Vagina (tissue), 2 donors: ENCODE measurements around the gene EXD3. TPM values are rescaled to one million over a fixed set of nuclear protein-coding genes. Genes with fewer than 3 reads are reported as not detected.

Experiments
- DNase-seq, 2 donors: peaks; one replicate each; pipeline ENCODE4 v3.0.0-alpha.2; 2017; ENCODE audit errors: extremely low spot score in 2 of 2
- H3K27ac ChIP-seq: fragments of 200-600 bp; sonication (generic); one replicate; pipeline ENCODE4 v1.5.1; 2019
- H3K27me3 ChIP-seq: fragments of 200-600 bp; sonication (generic); one replicate; pipeline ENCODE4 v1.5.1; 2019
- H3K36me3 ChIP-seq, 2 donors: fragments of 200-600 bp; sonication (generic); one replicate each; pipeline ENCODE4 v1.5.1; 2017 to 2019
- H3K4me1 ChIP-seq: fragments of 200-600 bp; sonication (generic); one replicate; pipeline ENCODE4 v1.5.1; 2019
- H3K4me3 ChIP-seq, 2 donors: fragments of 200-600 bp; sonication (generic); 1 replicate in 1 of 2; 2 replicates in 1 of 2; pipeline ENCODE4 v1.5.1; 2016 to 2019
- H3K9me3 ChIP-seq: fragments of 200-600 bp; sonication (generic); one replicate; pipeline ENCODE4 v1.5.1; 2019
- POLR2A ChIP-seq, 2 donors: fragments of 450-650 bp; IDR thresholded peaks; one replicate each; pipeline ENCODE4 v1.6.1; 2017; ENCODE audit warnings: antibody characterized with exemption in 2 of 2, mild to moderate bottlenecking in 2 of 2, moderate library complexity in 2 of 2
- POLR2AphosphoS5 ChIP-seq, 2 donors: sonication (generic); formaldehyde crosslinking; IDR thresholded peaks; one replicate each; pipeline ENCODE4 v1.9.0; 2017; ENCODE audit warnings: antibody characterized with exemption in 2 of 2, mild to moderate bottlenecking in 2 of 2, low read depth in 1 of 2; ENCODE audit not compliant: insufficient read depth in 1 of 2
- intact Hi-C: fragments of 100-400 bp; cut with DNase I; formaldehyde crosslinking; loops from one replicate; pipeline ENCODE4 v1.15.1; 2023
- total RNA-seq: library from RNA; depleted of rRNA; stranded (reverse); fragments of >200 nt; gene quantifications from one replicate; pipeline ENCODE4 v1.2.3, GENCODE V29; 2016
- TF ChIP-seq, protein P1 (sequence below), 3 experiments: fragments of 450-650 bp in 2 of 3; fragments of 200-600 bp in 1 of 3; sonication (generic) in 1 of 3; IDR thresholded peaks; one replicate each; pipeline ENCODE4 v1.5.1; 2017 to 2019; ENCODE audit warnings: antibody characterized with exemption in 3 of 3, mild to moderate bottlenecking in 2 of 3, moderate library complexity in 2 of 3

Gene EXD3
- total RNA-seq, 1 donor from 2014 or later, result 35.6 TPM

DNA sequence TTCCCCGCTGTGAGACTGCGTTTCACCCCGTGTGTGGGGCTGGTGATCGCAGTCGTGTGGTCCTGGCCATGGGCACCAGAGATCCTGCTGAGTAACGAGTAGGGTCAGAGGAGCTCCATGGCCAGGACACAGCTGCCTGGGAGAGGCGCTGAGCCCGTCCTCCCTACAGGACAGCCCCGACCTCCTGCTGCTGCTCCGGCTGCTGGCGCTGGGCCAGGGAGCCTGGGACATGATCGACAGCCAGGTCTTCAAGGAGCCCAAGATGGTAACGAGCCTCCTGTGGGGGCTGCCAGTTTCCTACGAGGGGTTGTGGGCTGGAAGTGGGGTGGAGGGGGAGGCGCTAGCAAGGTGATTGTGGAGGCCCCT lies 156.8 kb downstream of the EXD3 start:
- no peak for DNase-seq
- TF ChIP-seq POLR2AphosphoS5 (IDR thresholded peaks at IDR 0.05; ENCODE audit: insufficient read depth in 1 of 2, low read depth in 1 of 2) (no peak), POLR2A (IDR thresholded peaks at IDR 0.05) (no peak)
- TF ChIP-seq, protein P1, sequence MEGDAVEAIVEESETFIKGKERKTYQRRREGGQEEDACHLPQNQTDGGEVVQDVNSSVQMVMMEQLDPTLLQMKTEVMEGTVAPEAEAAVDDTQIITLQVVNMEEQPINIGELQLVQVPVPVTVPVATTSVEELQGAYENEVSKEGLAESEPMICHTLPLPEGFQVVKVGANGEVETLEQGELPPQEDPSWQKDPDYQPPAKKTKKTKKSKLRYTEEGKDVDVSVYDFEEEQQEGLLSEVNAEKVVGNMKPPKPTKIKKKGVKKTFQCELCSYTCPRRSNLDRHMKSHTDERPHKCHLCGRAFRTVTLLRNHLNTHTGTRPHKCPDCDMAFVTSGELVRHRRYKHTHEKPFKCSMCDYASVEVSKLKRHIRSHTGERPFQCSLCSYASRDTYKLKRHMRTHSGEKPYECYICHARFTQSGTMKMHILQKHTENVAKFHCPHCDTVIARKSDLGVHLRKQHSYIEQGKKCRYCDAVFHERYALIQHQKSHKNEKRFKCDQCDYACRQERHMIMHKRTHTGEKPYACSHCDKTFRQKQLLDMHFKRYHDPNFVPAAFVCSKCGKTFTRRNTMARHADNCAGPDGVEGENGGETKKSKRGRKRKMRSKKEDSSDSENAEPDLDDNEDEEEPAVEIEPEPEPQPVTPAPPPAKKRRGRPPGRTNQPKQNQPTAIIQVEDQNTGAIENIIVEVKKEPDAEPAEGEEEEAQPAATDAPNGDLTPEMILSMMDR (IDR thresholded peaks at IDR 0.05), result no peak
- H3K27ac ChIP-seq, result no peak overlapping the region
- H3K36me3 ChIP-seq, result peaks cover 0 to 40% of the 10 kb centered on the region in 2 donors
- H3K4me3 ChIP-seq, result no peak overlapping the region
- H3K4me1 ChIP-seq, result peaks cover 12% of the 10 kb centered on the region
- intact Hi-C loops, result no loop called here
- no peaks in the 10 kb centered on the region for H3K9me3 ChIP-seq
- H3K27me3 ChIP-seq, result no peaks in the 10 kb centered on the region

DNA sequence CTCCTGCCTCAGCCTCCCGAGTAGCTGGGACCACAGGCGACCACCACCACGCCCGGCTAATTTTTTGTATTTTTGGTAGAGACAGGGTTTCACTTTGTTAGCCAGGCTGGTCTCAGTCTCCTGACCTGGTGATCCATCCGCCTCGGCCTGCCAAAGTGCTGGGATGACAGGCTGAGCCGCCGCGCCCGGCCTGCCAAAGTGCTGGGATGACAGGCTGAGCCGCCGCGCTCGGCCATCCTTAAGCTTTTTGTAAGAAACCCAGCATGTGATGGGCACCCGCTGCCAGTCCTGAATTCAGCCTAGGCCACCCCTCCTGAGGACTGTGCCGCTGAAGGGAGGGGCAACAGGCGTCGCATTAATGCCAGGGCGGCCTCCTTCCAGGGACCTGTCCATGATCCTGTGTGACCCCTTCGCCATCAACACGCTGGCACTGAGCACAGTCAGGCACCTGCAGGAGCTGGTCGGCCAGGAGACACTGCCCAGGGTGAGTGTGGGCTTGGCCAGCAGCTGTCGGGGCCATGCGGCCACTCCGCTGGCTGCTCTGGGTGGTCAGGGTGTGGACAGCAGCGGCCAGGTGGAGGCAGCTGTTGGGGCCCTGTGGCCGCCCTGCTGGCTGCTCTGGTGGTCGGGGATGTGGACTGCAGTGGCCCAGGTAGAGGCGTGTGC lies 157.3 kb downstream of the EXD3 start:
- intact Hi-C loops, result no loop called here
- no peak for DNase-seq
- Histone ChIP-seq H3K4me1 (peaks cover 12% of the 10 kb centered on the region), H3K9me3 (no peaks in the 10 kb centered on the region), H3K27ac (no peak overlapping the region), H3K4me3 (no peak overlapping the region), H3K27me3 (no peaks in the 10 kb centered on the region), H3K36me3 (peaks cover 0 to 40% of the 10 kb centered on the region in 2 donors)
- TF ChIP-seq, protein P1 (IDR thresholded peaks at IDR 0.05), result no peak
- TF ChIP-seq POLR2AphosphoS5 (IDR thresholded peaks at IDR 0.05; ENCODE audit: insufficient read depth in 1 of 2, low read depth in 1 of 2), result no peak
- no peak for TF ChIP-seq POLR2A (IDR thresholded peaks at IDR 0.05)

DNA sequence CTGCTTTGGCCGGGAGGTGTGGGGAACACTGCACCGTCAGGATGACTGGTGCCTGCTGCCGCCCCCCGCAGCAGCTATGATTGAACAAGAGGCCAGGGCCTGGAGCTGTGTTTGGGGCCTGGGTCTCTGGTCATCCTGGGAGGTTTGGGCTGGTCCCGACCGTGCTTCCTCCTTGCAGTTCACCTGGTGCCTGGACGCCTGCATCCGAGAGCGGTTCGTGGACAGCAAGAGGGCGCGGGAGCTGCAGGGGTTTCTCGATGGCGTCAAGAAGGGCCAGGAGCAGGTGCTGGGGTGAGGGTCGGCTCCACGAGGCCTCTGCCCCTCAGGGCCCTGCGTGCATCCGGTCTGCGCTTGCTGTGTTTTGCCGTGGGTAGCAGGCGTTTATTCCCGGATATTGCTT lies 158.9 kb downstream of the EXD3 start:
- no peak overlapping the region for H3K27ac ChIP-seq
- H3K4me1 ChIP-seq, result peaks cover 5% of the 10 kb centered on the region
- no peak overlapping the region for H3K4me3 ChIP-seq
- TF ChIP-seq, protein P1 (IDR thresholded peaks at IDR 0.05), result no peak
- TF ChIP-seq POLR2AphosphoS5 (IDR thresholded peaks at IDR 0.05; ENCODE audit: insufficient read depth in 1 of 2, low read depth in 1 of 2), result no peak
- no peak for TF ChIP-seq POLR2A (IDR thresholded peaks at IDR 0.05)
- no peaks in the 10 kb centered on the region for H3K9me3 ChIP-seq
- intact Hi-C loops, result no loop called here
- no peaks in the 10 kb centered on the region for H3K27me3 ChIP-seq
- DNase-seq, result no peak
- H3K36me3 ChIP-seq, result peaks cover 0 to 44% of the 10 kb centered on the region in 2 donors

DNA sequence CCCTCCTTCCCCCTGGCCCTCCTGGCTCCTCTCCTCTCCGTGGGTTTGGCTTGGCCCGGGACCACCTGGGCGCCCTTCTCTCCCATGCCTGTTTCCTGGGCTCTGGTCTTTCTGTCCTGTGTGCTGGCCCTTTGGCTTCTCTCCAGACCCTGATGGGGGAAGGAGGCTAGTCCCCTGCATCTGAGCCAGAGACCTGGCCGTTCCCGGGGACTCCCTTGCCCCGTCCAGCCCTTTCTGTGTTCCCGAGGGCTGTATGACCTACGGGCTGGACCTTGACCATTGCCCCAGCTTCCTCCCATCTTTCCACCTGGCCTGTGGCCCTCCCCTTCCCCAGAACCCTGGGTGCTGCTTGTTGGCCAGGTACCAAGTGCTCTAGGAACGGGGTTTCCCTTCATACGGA lies 159.5 kb downstream of the EXD3 start:
- H3K27ac ChIP-seq, result no peak overlapping the region
- peaks cover 5% of the 10 kb centered on the region for H3K4me1 ChIP-seq
- no peak for DNase-seq
- H3K27me3 ChIP-seq, result no peaks in the 10 kb centered on the region
- H3K4me3 ChIP-seq, result no peak overlapping the region
- peaks cover 0 to 49% of the 10 kb centered on the region in 2 donors for H3K36me3 ChIP-seq
- no peaks in the 10 kb centered on the region for H3K9me3 ChIP-seq
- TF ChIP-seq, protein P1 (IDR thresholded peaks at IDR 0.05), result no peak
- TF ChIP-seq POLR2AphosphoS5 (IDR thresholded peaks at IDR 0.05; ENCODE audit: insufficient read depth in 1 of 2, low read depth in 1 of 2) (no peak), POLR2A (IDR thresholded peaks at IDR 0.05) (no peak)
- intact Hi-C loops, result no loop called here

DNA sequence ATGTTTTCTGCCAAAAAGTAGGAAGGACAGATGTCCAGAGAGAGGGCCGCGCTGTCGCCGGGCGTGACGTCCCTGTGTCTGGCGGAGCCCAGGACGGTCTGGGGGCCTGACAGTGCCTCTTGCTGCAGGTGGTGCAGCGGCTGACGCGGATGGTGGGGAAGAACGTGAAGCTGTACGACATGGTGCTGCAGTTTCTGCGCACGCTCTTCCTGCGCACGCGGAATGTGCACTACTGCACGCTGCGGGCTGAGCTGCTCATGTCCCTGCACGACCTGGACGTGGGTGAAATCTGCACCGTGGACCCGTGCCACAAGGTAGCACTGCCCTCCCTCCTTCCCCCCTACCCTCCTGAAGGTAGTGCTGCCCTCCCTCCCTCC lies 160.1 kb downstream of the EXD3 start:
- Histone ChIP-seq H3K27me3 (no peaks in the 10 kb centered on the region), H3K36me3 (peaks cover 0 to 53% of the 10 kb centered on the region in 2 donors), H3K4me3 (no peak overlapping the region), H3K9me3 (no peaks in the 10 kb centered on the region), H3K27ac (no peak overlapping the region), H3K4me1 (no peaks in the 10 kb centered on the region)
- intact Hi-C loops, result no loop called here
- TF ChIP-seq POLR2AphosphoS5 (IDR thresholded peaks at IDR 0.05; ENCODE audit: insufficient read depth in 1 of 2, low read depth in 1 of 2) (no peak), POLR2A (IDR thresholded peaks at IDR 0.05) (no peak)
- TF ChIP-seq, protein P1 (IDR thresholded peaks at IDR 0.05), result no peak
- DNase-seq, result no peak
